ENCODE data around the gene CREBBP.

DNA sequence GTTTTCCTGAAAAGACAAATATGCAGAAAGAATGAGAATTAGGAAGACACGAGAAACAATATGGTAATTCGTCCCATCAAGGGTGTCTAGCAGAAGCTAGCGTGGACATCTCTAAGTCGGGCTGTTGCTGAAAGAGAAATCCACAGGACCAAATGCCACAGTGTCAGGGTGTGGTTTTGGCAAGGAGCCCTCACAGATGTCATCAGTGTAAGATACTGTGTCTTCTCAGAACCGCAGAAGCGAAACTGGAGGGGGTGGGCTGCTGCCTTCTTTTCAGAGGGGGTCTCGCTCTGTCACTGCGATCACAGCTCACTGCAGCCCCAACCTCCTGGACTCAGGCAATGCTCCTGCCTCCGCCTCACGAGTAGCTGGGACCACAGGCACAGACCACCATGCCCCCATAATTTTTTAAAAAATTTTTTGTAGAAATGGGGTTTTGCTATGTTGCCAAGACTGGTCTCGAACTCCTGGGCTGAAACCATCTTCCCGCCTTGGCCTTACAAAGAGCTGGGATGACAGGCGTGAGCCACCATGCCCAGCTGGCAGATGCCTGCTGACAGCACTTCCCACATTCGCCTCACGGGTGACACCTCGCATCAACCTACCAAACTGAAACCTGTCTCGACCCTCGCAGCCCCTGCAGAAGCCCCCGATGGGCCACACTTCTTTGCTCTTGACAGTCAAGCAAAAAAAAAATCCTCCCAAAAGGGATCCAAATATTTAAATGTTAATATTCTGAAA lies 189.4 kb downstream of the CREBBP start:
- TF ChIP-seq, protein P1, sequence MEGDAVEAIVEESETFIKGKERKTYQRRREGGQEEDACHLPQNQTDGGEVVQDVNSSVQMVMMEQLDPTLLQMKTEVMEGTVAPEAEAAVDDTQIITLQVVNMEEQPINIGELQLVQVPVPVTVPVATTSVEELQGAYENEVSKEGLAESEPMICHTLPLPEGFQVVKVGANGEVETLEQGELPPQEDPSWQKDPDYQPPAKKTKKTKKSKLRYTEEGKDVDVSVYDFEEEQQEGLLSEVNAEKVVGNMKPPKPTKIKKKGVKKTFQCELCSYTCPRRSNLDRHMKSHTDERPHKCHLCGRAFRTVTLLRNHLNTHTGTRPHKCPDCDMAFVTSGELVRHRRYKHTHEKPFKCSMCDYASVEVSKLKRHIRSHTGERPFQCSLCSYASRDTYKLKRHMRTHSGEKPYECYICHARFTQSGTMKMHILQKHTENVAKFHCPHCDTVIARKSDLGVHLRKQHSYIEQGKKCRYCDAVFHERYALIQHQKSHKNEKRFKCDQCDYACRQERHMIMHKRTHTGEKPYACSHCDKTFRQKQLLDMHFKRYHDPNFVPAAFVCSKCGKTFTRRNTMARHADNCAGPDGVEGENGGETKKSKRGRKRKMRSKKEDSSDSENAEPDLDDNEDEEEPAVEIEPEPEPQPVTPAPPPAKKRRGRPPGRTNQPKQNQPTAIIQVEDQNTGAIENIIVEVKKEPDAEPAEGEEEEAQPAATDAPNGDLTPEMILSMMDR (IDR thresholded peaks at IDR 0.05): no peak
- TF ChIP-seq YY1 (IDR thresholded peaks at IDR 0.05; ENCODE audit: low read depth) (no peak), GATA2 (CRISPR knock-in tag; IDR thresholded peaks at IDR 0.05) (no peak), EZH2phosphoT487 (IDR thresholded peaks at IDR 0.05; ENCODE audit: borderline replicate concordance, low read depth) (no peak), REST (IDR thresholded peaks at IDR 0.05; ENCODE audit: low read depth, low read length) (no peak), RAD21 (IDR thresholded peaks at IDR 0.05; ENCODE audit: low read length) (no peak), RFX5 (IDR thresholded peaks at IDR 0.05; ENCODE audit: low read length) (no peak), EP300 (IDR thresholded peaks at IDR 0.05; ENCODE audit: borderline replicate concordance in 1 of 2, low read depth in 1 of 2, low read length in 1 of 2) (no peak)
